Fibroblast of lung (primary cell): ENCODE data around the gene TBC1D5. TPM values are rescaled to one million over a fixed set of nuclear protein-coding genes. Genes with fewer than 3 reads are reported as not detected.

Experiments used
- DNase-seq, 2 donors: peaks; one replicate each; pipeline versions ENCODE4 v3.0.0 to v3.0.0-alpha.2; 2010; ENCODE audit warnings: low read depth in 2 of 2
- H2AFZ ChIP-seq: 2 replicates; pipeline ENCODE4 v1.5.1; 2012; ENCODE audit warnings: low read length, control low read depth, inconsistent platforms
- H3K27ac ChIP-seq: 2 replicates; pipeline ENCODE4 v1.5.1; 2011; ENCODE audit warnings: low read length, control low read depth; ENCODE audit not compliant: insufficient read depth
- H3K27me3 ChIP-seq: 2 replicates; pipeline ENCODE4 v1.5.1; 2011; ENCODE audit warnings: mild to moderate bottlenecking, low read length; ENCODE audit not compliant: control insufficient read depth, insufficient read depth
- H3K36me3 ChIP-seq: 2 replicates; pipeline ENCODE4 v1.5.1; 2011; ENCODE audit warnings: low read length; ENCODE audit not compliant: control insufficient read depth, insufficient read depth
- H3K4me1 ChIP-seq: 2 replicates; pipeline ENCODE4 v1.5.1; 2011; ENCODE audit warnings: low read length; ENCODE audit not compliant: control insufficient read depth, insufficient read depth; ENCODE audit errors: extremely low read depth
- H3K4me2 ChIP-seq: 2 replicates; pipeline ENCODE4 v1.5.1; 2011; ENCODE audit warnings: low read length, control low read depth; ENCODE audit not compliant: insufficient read depth; ENCODE audit errors: extremely low read depth
- H3K4me3 ChIP-seq, 4 experiments: fragments of 200-600 bp in 1 of 4; sonication (generic) in 1 of 4; replicated peaks in 1 of 4; 2 replicates each; pipeline ENCODE4 v1.5.1; 2011 to 2016; ENCODE audit warnings: low read length in 4 of 4, low read depth in 3 of 4, mild to moderate bottlenecking in 3 of 4, control low read depth in 2 of 4, inconsistent platforms in 1 of 4, mixed read lengths in 1 of 4; ENCODE audit not compliant: insufficient read depth in 1 of 4; ENCODE audit errors: control extremely low read depth in 1 of 4
- H3K79me2 ChIP-seq: 2 replicates; pipeline ENCODE4 v1.5.1; 2012; ENCODE audit warnings: mild to moderate bottlenecking, low read length, inconsistent platforms; ENCODE audit not compliant: control insufficient read depth, insufficient read depth
- H3K9ac ChIP-seq: 2 replicates; pipeline ENCODE4 v1.5.1; 2011; ENCODE audit warnings: mild to moderate bottlenecking, low read length, control low read depth; ENCODE audit not compliant: insufficient read depth
- H3K9me3 ChIP-seq: 2 replicates; pipeline ENCODE4 v1.5.1; 2012; ENCODE audit warnings: low read depth, low read length; ENCODE audit not compliant: control insufficient read depth, insufficient read depth
- H4K20me1 ChIP-seq: 2 replicates; pipeline ENCODE4 v1.5.1; 2011; ENCODE audit warnings: low read length; ENCODE audit not compliant: control insufficient read depth, insufficient read depth; ENCODE audit errors: extremely low read depth
- EZH2 ChIP-seq: IDR thresholded peaks from 2 replicates; pipeline ENCODE4 v1.5.1; 2012; ENCODE audit warnings: low read length, control low read depth, mild to moderate bottlenecking; ENCODE audit errors: missing control alignments
- polyA plus RNA-seq, 2 donors: library from polyadenylated mRNA; depleted of rRNA in 1 of 2; stranded (reverse) in 1 of 2; unstranded in 1 of 2; fragments of >200 nt; gene quantifications; 2 replicates each; pipeline ENCODE4 v1.2.1, GENCODE V29; 2011 to 2012; ENCODE audit warnings: missing spikeins in 1 of 2
- total RNA-seq: library from RNA; depleted of rRNA; stranded (reverse); fragments of >200 nt; gene quantifications from 2 replicates; pipeline ENCODE4 v1.2.1, GENCODE V29; 2014
- TF ChIP-seq, protein P1 (sequence below), 2 donors: IDR thresholded peaks in 1 of 2; conservative IDR thresholded peaks in 1 of 2; 1 replicate in 1 of 2; 2 replicates in 1 of 2; pipeline ENCODE4 v1.5.1; 2011 to 2012; ENCODE audit warnings: low read length in 2 of 2, control low read depth in 1 of 2, inconsistent platforms in 1 of 2, low read depth in 1 of 2, mild to moderate bottlenecking in 1 of 2

Gene TBC1D5
- total and polyA plus RNA-seq, 2 donors (not counting 1 experiment from before 2014, with no cell fraction given): 43.6 to 129 TPM

DNA sequence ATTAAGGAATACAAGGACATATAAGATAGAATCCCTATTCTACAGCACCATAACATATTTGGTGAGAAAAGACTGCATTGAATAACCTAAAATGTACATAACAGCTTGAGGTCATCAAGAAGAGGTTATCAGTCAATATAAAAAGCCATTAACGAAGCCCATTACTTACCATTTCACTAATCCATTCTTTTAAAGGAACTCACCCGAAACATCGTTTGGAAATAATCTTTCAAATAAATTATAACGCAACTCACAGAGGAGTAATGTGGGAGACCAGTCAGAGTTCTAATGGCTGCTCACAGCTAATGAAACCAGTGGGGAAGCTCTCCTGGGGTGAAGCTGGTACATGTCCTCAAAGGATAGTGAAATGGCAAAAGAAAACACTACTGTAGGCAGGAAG lies 188.4 kb downstream of the TBC1D5 start:
- Histone ChIP-seq H4K20me1 (no peaks in the 10 kb centered on the region), H3K4me1 (no peaks in the 10 kb centered on the region), H3K79me2 (no peaks in the 10 kb centered on the region), H3K9ac (no peak overlapping the region), H3K36me3 (no peaks in the 10 kb centered on the region), H3K4me2 (no peak overlapping the region), H2AFZ (no peak overlapping the region), H3K9me3 (no peaks in the 10 kb centered on the region), H3K27me3 (no peaks in the 10 kb centered on the region), H3K4me3 (no peak overlapping the region), H3K27ac (no peak overlapping the region)
- TF ChIP-seq, protein P1, sequence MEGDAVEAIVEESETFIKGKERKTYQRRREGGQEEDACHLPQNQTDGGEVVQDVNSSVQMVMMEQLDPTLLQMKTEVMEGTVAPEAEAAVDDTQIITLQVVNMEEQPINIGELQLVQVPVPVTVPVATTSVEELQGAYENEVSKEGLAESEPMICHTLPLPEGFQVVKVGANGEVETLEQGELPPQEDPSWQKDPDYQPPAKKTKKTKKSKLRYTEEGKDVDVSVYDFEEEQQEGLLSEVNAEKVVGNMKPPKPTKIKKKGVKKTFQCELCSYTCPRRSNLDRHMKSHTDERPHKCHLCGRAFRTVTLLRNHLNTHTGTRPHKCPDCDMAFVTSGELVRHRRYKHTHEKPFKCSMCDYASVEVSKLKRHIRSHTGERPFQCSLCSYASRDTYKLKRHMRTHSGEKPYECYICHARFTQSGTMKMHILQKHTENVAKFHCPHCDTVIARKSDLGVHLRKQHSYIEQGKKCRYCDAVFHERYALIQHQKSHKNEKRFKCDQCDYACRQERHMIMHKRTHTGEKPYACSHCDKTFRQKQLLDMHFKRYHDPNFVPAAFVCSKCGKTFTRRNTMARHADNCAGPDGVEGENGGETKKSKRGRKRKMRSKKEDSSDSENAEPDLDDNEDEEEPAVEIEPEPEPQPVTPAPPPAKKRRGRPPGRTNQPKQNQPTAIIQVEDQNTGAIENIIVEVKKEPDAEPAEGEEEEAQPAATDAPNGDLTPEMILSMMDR (conservative IDR thresholded peaks at IDR 0.05 in 1 of 2, IDR thresholded peaks at IDR 0.05 in 1 of 2; ENCODE audit: low read depth in 1 of 2, low read length in 2 of 2): no peak
- no peak for TF ChIP-seq EZH2
- no peak for DNase-seq

DNA sequence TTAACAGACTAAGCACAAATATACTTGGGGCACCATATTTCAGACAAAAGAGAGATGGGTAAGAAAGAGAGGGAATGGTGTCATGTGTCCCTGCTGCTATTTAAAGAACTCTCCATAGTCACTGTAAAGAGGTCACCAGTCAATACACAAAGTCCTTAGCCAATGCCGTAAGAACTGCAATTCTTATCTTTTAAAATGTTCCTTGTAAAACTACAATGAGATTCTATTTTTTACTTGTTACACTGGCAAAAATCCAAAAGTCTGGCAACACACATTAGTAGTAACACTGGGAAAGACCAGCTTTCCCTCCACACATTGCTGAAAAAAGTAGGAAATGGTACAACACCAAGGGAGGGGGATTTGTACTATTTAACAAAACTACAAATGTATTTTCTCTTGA lies 189.4 kb downstream of the TBC1D5 start:
- Histone ChIP-seq H3K9ac (no peak overlapping the region), H2AFZ (no peak overlapping the region), H3K4me1 (no peaks in the 10 kb centered on the region), H3K9me3 (no peaks in the 10 kb centered on the region), H4K20me1 (no peaks in the 10 kb centered on the region), H3K4me2 (no peak overlapping the region), H3K4me3 (no peak overlapping the region), H3K27me3 (no peaks in the 10 kb centered on the region), H3K79me2 (no peaks in the 10 kb centered on the region), H3K27ac (no peak overlapping the region), H3K36me3 (no peaks in the 10 kb centered on the region)
- TF ChIP-seq EZH2: no peak
- TF ChIP-seq, protein P1 (conservative IDR thresholded peaks at IDR 0.05 in 1 of 2, IDR thresholded peaks at IDR 0.05 in 1 of 2; ENCODE audit: low read depth in 1 of 2, low read length in 2 of 2): no peak
- DNase-seq: peak in 1 of 2 donors; percentile 15

DNA sequence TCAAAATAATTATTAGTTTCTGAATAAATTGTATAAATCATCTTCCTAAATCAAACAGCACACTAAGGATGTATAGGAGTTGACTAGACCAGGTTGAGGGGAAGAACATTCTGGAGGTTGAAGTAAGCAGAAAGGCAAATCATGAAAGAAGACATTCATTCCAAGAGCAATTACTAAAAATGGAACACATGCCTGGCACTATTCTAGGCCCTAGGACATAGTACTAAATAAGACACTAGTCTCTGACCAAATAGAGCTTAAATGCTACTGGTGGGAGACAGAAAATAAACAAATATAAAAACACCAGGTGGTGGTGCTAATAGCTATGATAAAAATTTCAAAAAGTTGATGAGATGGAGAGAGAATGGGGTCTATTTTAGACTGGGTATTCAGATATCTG lies 190.1 kb downstream of the TBC1D5 start:
- no peak for DNase-seq
- Histone ChIP-seq H4K20me1 (no peaks in the 10 kb centered on the region), H3K27ac (no peak overlapping the region), H2AFZ (no peak overlapping the region), H3K27me3 (no peaks in the 10 kb centered on the region), H3K4me2 (no peak overlapping the region), H3K36me3 (no peaks in the 10 kb centered on the region), H3K4me3 (no peak overlapping the region), H3K79me2 (no peaks in the 10 kb centered on the region), H3K9ac (no peak overlapping the region), H3K4me1 (no peaks in the 10 kb centered on the region), H3K9me3 (no peaks in the 10 kb centered on the region)
- TF ChIP-seq, protein P1 (conservative IDR thresholded peaks at IDR 0.05 in 1 of 2, IDR thresholded peaks at IDR 0.05 in 1 of 2; ENCODE audit: low read depth in 1 of 2, low read length in 2 of 2): no peak
- TF ChIP-seq EZH2: no peak
